ENCODE measurements around the gene UMPS. TPM values are rescaled to one million over a fixed set of nuclear protein-coding genes. Genes with fewer than 3 reads are reported as not detected.
A peak's percentile ranks its signal among the peaks of the same experiment; 100 is the strongest.

The UMPS gene
- total RNA-seq, 6 donors from 2014 or later, result 5.0 to 26.2 (median 23.7) TPM

DNA sequence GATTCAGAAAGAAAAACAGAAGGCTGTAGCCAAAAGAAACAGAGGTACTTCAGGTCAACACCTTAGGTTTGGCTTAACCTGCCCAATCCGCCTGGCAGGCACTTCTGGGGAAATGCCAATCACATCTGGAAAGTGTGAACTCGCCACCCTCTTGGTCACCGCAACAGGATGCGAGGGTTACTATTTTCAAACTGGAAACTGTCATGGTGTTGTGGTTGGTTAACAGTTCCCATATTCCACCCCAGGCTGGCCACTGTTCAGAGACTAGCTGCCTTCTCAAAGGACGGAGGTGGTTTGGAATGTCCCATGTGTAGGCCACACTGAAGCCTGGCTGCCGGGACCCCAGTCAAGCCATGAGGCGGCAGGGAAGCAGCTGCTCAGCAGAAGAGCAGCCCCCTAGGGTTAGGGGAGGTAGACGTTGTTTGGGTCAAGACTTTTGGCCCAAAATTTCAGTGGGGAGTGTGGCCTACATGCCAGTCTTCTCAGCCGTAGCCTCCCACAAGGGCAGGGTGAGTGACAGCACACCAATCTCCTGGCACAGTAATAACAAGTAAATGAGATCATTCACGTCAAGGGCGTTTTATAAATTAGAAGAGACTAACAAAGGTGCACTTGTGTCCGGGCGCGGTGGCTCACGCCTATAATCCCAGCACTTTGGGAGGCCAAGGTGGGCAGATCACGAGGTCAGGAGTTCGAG lies 54.6 kb downstream of the UMPS start:
- peaks cover 21 to 33% (median 28%) of the 10 kb centered on the region in 4 donors for H3K4me1 ChIP-seq
- no peak for DNase-seq
- H3K9me3 ChIP-seq, result no peaks in the 10 kb centered on the region
- peaks cover 0 to 3% (median 0%) of the 10 kb centered on the region in 4 donors for H3K36me3 ChIP-seq
- 75 to 84% methylated on average over 14 to 17 of the region's 17 CpGs for WGBS, 2 donors
- TF ChIP-seq, protein P1, sequence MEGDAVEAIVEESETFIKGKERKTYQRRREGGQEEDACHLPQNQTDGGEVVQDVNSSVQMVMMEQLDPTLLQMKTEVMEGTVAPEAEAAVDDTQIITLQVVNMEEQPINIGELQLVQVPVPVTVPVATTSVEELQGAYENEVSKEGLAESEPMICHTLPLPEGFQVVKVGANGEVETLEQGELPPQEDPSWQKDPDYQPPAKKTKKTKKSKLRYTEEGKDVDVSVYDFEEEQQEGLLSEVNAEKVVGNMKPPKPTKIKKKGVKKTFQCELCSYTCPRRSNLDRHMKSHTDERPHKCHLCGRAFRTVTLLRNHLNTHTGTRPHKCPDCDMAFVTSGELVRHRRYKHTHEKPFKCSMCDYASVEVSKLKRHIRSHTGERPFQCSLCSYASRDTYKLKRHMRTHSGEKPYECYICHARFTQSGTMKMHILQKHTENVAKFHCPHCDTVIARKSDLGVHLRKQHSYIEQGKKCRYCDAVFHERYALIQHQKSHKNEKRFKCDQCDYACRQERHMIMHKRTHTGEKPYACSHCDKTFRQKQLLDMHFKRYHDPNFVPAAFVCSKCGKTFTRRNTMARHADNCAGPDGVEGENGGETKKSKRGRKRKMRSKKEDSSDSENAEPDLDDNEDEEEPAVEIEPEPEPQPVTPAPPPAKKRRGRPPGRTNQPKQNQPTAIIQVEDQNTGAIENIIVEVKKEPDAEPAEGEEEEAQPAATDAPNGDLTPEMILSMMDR (IDR thresholded peaks at IDR 0.05), result no peak
- no peak for TF ChIP-seq EP300 (IDR thresholded peaks at IDR 0.05)
- no peak for TF ChIP-seq POLR2AphosphoS5 (IDR thresholded peaks at IDR 0.05)
- no peak for TF ChIP-seq POLR2A (IDR thresholded peaks at IDR 0.05)
- H3K27me3 ChIP-seq, result no peaks in the 10 kb centered on the region
- no peak overlapping the region for H3K27ac ChIP-seq
- H3K4me3 ChIP-seq, result no peak overlapping the region
- no peak for ATAC-seq (ENCODE audit: low FRiP score in 2 of 2)

DNA sequence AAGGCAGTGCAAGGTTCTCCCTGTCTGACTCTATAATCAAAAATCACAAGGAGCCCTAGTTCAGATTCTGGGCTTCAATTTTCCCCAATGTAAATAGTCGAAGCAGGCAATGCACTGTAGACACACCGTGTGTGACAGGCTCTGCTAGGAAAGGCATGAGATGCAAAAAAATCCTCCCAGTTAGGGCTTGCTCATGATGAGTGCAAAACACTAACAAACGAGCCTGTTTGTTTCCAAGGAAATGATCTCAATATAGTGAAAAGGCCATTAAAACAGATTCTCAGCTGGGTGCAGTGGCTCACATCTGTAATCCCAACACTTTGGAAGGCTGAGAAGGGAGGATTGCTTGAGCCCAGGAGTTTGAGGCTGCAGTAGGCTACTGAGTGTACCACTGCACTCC lies 55.7 kb downstream of the UMPS start:
- Histone ChIP-seq H3K27me3 (no peaks in the 10 kb centered on the region), H3K4me1 (peaks cover 10 to 23% (median 17%) of the 10 kb centered on the region in 4 donors), H3K9me3 (no peaks in the 10 kb centered on the region), H3K4me3 (no peak overlapping the region), H3K27ac (peak overlapping the region in 2 of 4 donors; percentile 9 to 61), H3K36me3 (peaks cover 0 to 3% (median 0%) of the 10 kb centered on the region in 4 donors)
- DNase-seq, result no peak
- 74 to 76% methylated on average over 3 of the region's 3 CpGs for WGBS, 2 donors
- peak in 1 of 2 donors; percentile 50 for ATAC-seq (ENCODE audit: low FRiP score in 2 of 2)
- TF ChIP-seq, protein P1 (IDR thresholded peaks at IDR 0.05), result no peak
- TF ChIP-seq POLR2A (IDR thresholded peaks at IDR 0.05) (no peak), EP300 (IDR thresholded peaks at IDR 0.05) (no peak), POLR2AphosphoS5 (IDR thresholded peaks at IDR 0.05) (no peak)

DNA sequence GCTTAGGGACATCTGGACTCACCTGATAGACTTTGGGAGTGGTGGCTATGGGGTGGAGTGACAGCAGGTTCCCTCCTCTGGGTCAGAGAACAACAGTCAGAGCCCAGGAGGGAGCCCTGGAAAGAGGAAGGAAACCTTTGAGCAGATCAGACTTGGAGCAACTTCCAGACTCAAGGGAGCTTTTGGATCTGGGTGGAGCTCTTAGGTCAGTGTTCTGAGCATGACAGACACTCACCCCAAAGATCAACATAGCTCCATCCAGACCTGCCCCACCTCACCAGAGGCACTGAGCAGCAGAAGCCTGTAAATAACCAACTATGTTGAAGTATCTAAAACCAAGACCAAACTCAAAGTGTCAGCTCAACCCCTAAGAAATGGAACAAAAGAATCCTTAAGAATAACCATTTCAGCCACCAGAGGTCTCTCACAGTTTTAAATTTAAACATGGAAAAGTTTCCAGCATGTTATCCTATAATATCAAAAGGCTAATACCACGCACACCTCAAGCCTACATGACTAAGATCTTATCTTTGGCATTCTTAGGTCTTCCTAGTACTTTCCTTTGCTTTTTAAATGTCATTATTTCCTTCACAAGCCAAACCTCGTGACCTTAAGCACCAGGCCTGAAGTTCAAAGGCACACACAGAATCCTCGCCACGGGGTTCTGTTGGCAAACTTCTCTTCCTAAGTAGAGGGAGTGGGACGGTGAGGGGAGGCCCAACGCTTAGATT lies 56.4 kb downstream of the UMPS start:
- TF ChIP-seq, protein P1 (IDR thresholded peaks at IDR 0.05), result peak in 4 of 6 experiments; percentile 11 to 39 (median 31)
- TF ChIP-seq POLR2AphosphoS5 (IDR thresholded peaks at IDR 0.05) (no peak), EP300 (IDR thresholded peaks at IDR 0.05) (no peak), POLR2A (IDR thresholded peaks at IDR 0.05) (no peak)
- peaks cover 0 to 3% (median 0%) of the 10 kb centered on the region in 4 donors for H3K36me3 ChIP-seq
- no peak overlapping the region for H3K4me3 ChIP-seq
- no peaks in the 10 kb centered on the region for H3K27me3 ChIP-seq
- H3K9me3 ChIP-seq, result no peaks in the 10 kb centered on the region
- 50 to 55% methylated on average over 6 of the region's 6 CpGs for WGBS, 2 donors
- DNase-seq, result no peak
- peaks cover 9 to 19% (median 16%) of the 10 kb centered on the region in 4 donors for H3K4me1 ChIP-seq
- ATAC-seq (ENCODE audit: low FRiP score in 2 of 2), result peak in 1 of 2 donors; percentile 76
- H3K27ac ChIP-seq, result peak overlapping the region in 2 of 4 donors; percentile 9 to 61

DNA sequence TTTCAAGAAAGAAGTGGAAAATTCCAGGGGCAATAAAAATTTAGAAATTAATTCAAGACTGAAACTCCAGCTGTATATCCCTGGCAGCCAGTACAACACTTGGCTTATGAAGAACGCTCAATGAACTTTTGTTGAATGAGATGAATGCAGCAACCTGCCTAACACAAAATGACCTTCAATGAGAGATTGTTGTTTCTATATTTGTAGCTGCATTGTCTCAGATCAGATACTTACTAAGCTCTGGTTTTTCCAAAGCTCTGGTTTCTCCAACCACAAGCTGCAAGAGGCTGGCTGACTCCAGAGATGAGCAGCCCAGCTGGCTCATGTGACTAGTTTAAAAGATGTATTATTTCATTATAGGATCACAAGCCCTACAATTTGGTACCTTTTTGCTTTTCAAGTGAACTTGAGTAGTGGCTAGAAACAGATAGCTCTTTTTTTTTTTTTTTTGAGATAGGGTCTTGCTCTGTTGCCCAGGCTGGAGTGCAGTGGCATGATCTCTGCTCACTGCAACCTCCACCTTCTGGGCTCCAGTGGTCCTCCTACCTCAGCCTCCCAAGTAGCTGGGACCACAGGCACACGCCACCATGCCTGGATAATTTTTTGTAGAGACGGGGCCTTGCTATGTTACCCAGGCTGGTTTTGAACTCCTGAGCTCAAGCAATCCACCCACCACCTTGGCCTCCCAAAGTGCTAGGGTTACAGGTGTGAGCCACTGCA lies 57.4 kb downstream of the UMPS start:
- 90 to 94% methylated on average over 3 of the region's 3 CpGs for WGBS, 2 donors
- no peak for TF ChIP-seq POLR2A (IDR thresholded peaks at IDR 0.05)
- TF ChIP-seq, protein P1 (IDR thresholded peaks at IDR 0.05), result no peak
- TF ChIP-seq POLR2AphosphoS5 (IDR thresholded peaks at IDR 0.05), result no peak
- TF ChIP-seq EP300 (IDR thresholded peaks at IDR 0.05), result no peak
- H3K27ac ChIP-seq, result peak overlapping the region in 2 of 4 donors; percentile 9 to 61
- no peaks in the 10 kb centered on the region for H3K27me3 ChIP-seq
- ATAC-seq (ENCODE audit: low FRiP score in 2 of 2) (no peak), DNase-seq (no peak)
- peaks cover 11 to 21% (median 16%) of the 10 kb centered on the region in 4 donors for H3K4me1 ChIP-seq
- peaks cover 0 to 3% (median 0%) of the 10 kb centered on the region in 4 donors for H3K36me3 ChIP-seq
- H3K4me3 ChIP-seq, result no peak overlapping the region
- no peaks in the 10 kb centered on the region for H3K9me3 ChIP-seq
